Measurements from ENCODE around the gene ZNF821. TPM values are rescaled to one million over a fixed set of nuclear protein-coding genes. Genes with fewer than 3 reads are reported as not detected.

The ZNF821 gene
- total RNA-seq, 4 donors from 2014 or later: 4.0 to 19.4 (median 8.1) TPM

- in situ Hi-C loops (cut with MboI; ENCODE audit: low sequenced_read_pairs in 4 of 4) (no loop called here), intact Hi-C loops (cut with DNase I; ENCODE audit: low total_unique reads) (no loop called here)
- DNase-seq (no peak), ATAC-seq (no peak)
- no peak overlapping the region for H3K4me3 ChIP-seq
- H3K27me3 ChIP-seq: no peaks in the 10 kb centered on the region
- TF ChIP-seq CTCF (IDR thresholded peaks at IDR 0.05 in 4 of 5, conservative IDR thresholded peaks at IDR 0.05 in 1 of 5) (no peak), POLR2A (IDR thresholded peaks at IDR 0.05) (no peak)
- peaks cover 23 to 29% of the 10 kb centered on the region in 2 donors for H3K4me1 ChIP-seq
- peaks cover 5 to 94% of the 10 kb centered on the region in 2 donors for H3K36me3 ChIP-seq
- no peaks in the 10 kb centered on the region for H3K9me3 ChIP-seq
- peak overlapping the region in 1 of 4 donors; percentile 2 for H3K27ac ChIP-seq
Measured at GRCh38 chr16:71923941-71924690, 40.1 kb upstream of the ZNF821 start.

DNA sequence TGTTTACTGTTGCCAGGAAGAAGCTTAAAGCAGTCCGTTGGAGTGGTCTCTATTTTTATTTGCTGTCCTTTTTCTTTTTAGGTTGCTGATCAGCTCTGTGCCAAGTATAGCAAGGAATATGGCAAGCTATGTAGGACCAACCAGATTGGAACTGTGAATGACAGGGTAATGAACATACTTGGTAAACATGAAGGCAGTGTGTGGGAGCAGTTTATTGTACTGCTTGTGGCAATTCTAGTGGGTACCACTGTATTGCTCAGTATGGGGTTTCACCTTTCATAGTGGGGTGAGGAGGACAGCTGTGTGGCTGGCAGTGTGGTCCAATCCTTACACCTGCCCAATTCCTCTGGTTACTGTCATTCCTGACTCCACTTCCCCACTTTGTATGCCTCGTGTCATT is 36.7 kb upstream of the ZNF821 start:
- Histone ChIP-seq H3K36me3 (peaks cover 5 to 93% of the 10 kb centered on the region in 2 donors), H3K9me3 (no peaks in the 10 kb centered on the region), H3K27me3 (no peaks in the 10 kb centered on the region), H3K27ac (no peak overlapping the region), H3K4me3 (no peak overlapping the region), H3K4me1 (peaks cover 21% of the 10 kb centered on the region in 2 donors)
- DNase-seq: no peak
- TF ChIP-seq POLR2A (IDR thresholded peaks at IDR 0.05) (no peak), CTCF (IDR thresholded peaks at IDR 0.05 in 4 of 5, conservative IDR thresholded peaks at IDR 0.05 in 1 of 5) (no peak)
- in situ Hi-C loops (cut with MboI; ENCODE audit: low sequenced_read_pairs in 4 of 4): no loop called here
- intact Hi-C loops (cut with DNase I; ENCODE audit: low total_unique reads): no loop called here
- no peak for ATAC-seq

GRCh38 chr16:71919035-71919434 is 35.1 kb upstream of the ZNF821 start:
- in situ Hi-C loops (cut with MboI; ENCODE audit: low sequenced_read_pairs in 4 of 4): no loop called here
- intact Hi-C loops (cut with DNase I; ENCODE audit: low total_unique reads): no loop called here
- Histone ChIP-seq H3K9me3 (no peaks in the 10 kb centered on the region), H3K27me3 (no peaks in the 10 kb centered on the region), H3K4me3 (no peak overlapping the region), H3K4me1 (peaks cover 33 to 37% of the 10 kb centered on the region in 2 donors), H3K36me3 (peaks cover 5 to 78% of the 10 kb centered on the region in 2 donors), H3K27ac (peak overlapping the region in 1 of 4 donors; percentile 15)
- ATAC-seq: no peak
- DNase-seq: no peak
- no peak for TF ChIP-seq POLR2A (IDR thresholded peaks at IDR 0.05)
- TF ChIP-seq CTCF (IDR thresholded peaks at IDR 0.05 in 4 of 5, conservative IDR thresholded peaks at IDR 0.05 in 1 of 5): no peak

DNA sequence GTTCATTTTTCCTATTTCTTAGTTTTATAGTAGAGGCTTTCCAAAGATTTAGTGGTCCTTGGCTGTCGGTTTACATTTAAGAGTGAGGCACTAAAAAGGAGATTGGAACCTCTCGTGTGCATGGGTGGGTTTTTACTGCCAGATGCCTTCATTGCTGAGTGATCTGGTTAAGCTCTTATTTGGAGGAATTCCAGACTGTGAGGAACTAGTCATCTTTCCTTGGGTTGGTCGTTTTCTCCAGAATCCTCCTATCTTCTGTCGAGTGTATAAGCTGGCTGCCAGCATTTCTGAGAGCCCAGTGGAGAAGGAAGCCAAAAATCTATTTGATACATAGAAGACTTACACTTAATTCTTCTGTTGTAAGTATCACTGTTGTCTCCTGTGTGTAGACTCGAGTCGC is 33.9 kb upstream of the ZNF821 start:
- intact Hi-C loops (cut with DNase I; ENCODE audit: low total_unique reads) (no loop called here), in situ Hi-C loops (cut with MboI; ENCODE audit: low sequenced_read_pairs in 4 of 4) (no loop called here)
- peak overlapping the region in 1 of 4 donors; percentile 3 for H3K27ac ChIP-seq
- no peak overlapping the region for H3K4me3 ChIP-seq
- ATAC-seq (no peak), DNase-seq (no peak)
- peaks cover 38 to 47% of the 10 kb centered on the region in 2 donors for H3K4me1 ChIP-seq
- TF ChIP-seq POLR2A (IDR thresholded peaks at IDR 0.05) (no peak), CTCF (IDR thresholded peaks at IDR 0.05 in 4 of 5, conservative IDR thresholded peaks at IDR 0.05 in 1 of 5) (no peak)
- H3K36me3 ChIP-seq: peaks cover 0 to 66% of the 10 kb centered on the region in 2 donors
- H3K9me3 ChIP-seq: no peaks in the 10 kb centered on the region
- H3K27me3 ChIP-seq: no peaks in the 10 kb centered on the region
